Measurements from ENCODE around the gene CCDC68.

Gene CCDC68

GRCh38 chr18:54880395-54881105 lies 78.7 kb downstream of the CCDC68 start:
- H3K36me3 ChIP-seq (ENCODE audit: control insufficient read depth, insufficient read depth, low read length), result no peaks in the 10 kb centered on the region
- H3K27ac ChIP-seq (ENCODE audit: insufficient read depth, low read length, poor library complexity, severe bottlenecking), result no peak overlapping the region
- no peak for DNase-seq
- no peaks in the 10 kb centered on the region for H3K27me3 ChIP-seq (replicated peaks; ENCODE audit: control insufficient read depth, insufficient read depth, low read length, poor library complexity, severe bottlenecking)
- no peaks in the 10 kb centered on the region for H3K4me1 ChIP-seq (ENCODE audit: control insufficient read depth, insufficient read depth, low read length, poor library complexity, severe bottlenecking)
- no peak overlapping the region for H3K4me3 ChIP-seq (ENCODE audit: insufficient read depth, low read depth, low read length, poor library complexity, severe bottlenecking)
- H3K9me3 ChIP-seq (ENCODE audit: control insufficient read depth, low read length), result no peaks in the 10 kb centered on the region

DNA sequence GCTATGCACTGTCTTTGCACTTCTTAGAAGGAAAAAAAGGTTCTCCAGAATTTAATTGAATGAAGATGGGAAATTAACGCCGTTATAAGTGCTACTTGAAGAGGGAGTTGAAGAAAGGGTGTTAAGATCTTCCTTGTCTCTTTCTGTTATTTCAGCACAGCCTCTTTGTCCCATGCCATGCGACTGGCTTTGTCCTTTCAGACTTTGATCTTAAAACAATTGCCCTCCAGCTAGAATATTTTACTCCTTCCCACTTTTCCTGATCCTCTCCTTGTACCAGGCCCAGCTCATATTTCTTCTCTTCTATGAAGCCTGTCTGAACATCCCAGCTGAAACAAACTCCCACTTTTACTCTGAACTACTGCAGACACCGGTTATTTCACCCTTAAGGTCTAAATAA lies 79.6 kb downstream of the CCDC68 start:
- H3K4me1 ChIP-seq (ENCODE audit: control insufficient read depth, insufficient read depth, low read length, poor library complexity, severe bottlenecking), result no peaks in the 10 kb centered on the region
- no peaks in the 10 kb centered on the region for H3K9me3 ChIP-seq (ENCODE audit: control insufficient read depth, low read length)
- H3K36me3 ChIP-seq (ENCODE audit: control insufficient read depth, insufficient read depth, low read length), result no peaks in the 10 kb centered on the region
- H3K4me3 ChIP-seq (ENCODE audit: insufficient read depth, low read depth, low read length, poor library complexity, severe bottlenecking), result no peak overlapping the region
- H3K27ac ChIP-seq (ENCODE audit: insufficient read depth, low read length, poor library complexity, severe bottlenecking), result no peak overlapping the region
- no peak for DNase-seq
- no peaks in the 10 kb centered on the region for H3K27me3 ChIP-seq (replicated peaks; ENCODE audit: control insufficient read depth, insufficient read depth, low read length, poor library complexity, severe bottlenecking)

- Histone ChIP-seq H3K4me3 (ENCODE audit: insufficient read depth, low read depth, low read length, poor library complexity, severe bottlenecking) (no peak overlapping the region), H3K36me3 (ENCODE audit: control insufficient read depth, insufficient read depth, low read length) (no peaks in the 10 kb centered on the region), H3K27me3 (replicated peaks; ENCODE audit: control insufficient read depth, insufficient read depth, low read length, poor library complexity, severe bottlenecking) (no peaks in the 10 kb centered on the region), H3K9me3 (ENCODE audit: control insufficient read depth, low read length) (no peaks in the 10 kb centered on the region), H3K4me1 (ENCODE audit: control insufficient read depth, insufficient read depth, low read length, poor library complexity, severe bottlenecking) (no peaks in the 10 kb centered on the region), H3K27ac (ENCODE audit: insufficient read depth, low read length, poor library complexity, severe bottlenecking) (no peak overlapping the region)
- DNase-seq, result no peak
Measured at GRCh38 chr18:54878659-54879358, 80.5 kb downstream of the CCDC68 start.

DNA sequence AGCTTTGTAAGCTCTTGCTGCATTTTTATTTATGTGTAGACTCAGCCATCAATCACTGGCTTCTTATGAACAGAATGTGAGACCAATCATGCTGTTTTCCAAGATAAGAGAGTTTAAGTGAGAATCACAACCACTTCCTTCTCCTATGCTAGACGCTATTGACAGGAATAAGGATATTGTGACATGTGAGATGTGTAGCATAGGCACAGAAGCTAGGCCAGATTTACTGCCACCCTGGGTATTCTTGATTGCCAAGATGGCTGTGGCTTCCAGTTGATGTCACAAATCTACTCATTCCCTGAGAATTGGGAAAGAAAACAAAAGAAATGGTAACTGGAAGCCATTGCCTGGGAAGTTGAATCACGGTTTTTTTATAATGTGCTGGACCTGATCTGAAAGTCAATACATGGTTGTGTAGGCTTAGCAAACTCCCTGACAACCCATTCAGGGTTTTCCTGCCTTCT lies 81.1 kb downstream of the CCDC68 start:
- Histone ChIP-seq H3K27me3 (replicated peaks; ENCODE audit: control insufficient read depth, insufficient read depth, low read length, poor library complexity, severe bottlenecking) (no peaks in the 10 kb centered on the region), H3K9me3 (ENCODE audit: control insufficient read depth, low read length) (no peaks in the 10 kb centered on the region), H3K4me3 (ENCODE audit: insufficient read depth, low read depth, low read length, poor library complexity, severe bottlenecking) (no peak overlapping the region), H3K4me1 (ENCODE audit: control insufficient read depth, insufficient read depth, low read length, poor library complexity, severe bottlenecking) (no peaks in the 10 kb centered on the region), H3K36me3 (ENCODE audit: control insufficient read depth, insufficient read depth, low read length) (no peaks in the 10 kb centered on the region), H3K27ac (ENCODE audit: insufficient read depth, low read length, poor library complexity, severe bottlenecking) (no peak overlapping the region)
- no peak for DNase-seq

DNA sequence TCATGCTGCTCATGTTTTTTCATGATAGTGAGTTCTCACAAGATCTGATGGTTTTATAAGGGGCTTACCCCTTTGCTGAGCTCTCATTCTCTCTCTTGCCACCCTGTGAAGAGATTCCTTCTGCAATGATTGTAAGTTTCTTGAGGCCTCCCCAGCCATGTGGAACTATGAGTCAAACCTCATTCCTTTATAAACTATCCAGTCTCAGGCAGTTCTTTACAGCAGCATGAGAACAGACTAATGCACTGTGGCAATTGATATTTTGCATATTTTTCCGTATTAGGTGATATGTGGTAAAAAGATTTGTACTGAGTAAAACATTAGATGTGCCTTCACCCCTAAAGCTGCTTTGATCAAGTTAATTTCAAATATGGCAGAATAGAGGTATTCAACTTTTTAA lies 82.2 kb downstream of the CCDC68 start:
- no peak overlapping the region for H3K27ac ChIP-seq (ENCODE audit: insufficient read depth, low read length, poor library complexity, severe bottlenecking)
- H3K36me3 ChIP-seq (ENCODE audit: control insufficient read depth, insufficient read depth, low read length), result no peaks in the 10 kb centered on the region
- DNase-seq, result no peak
- no peaks in the 10 kb centered on the region for H3K4me1 ChIP-seq (ENCODE audit: control insufficient read depth, insufficient read depth, low read length, poor library complexity, severe bottlenecking)
- no peaks in the 10 kb centered on the region for H3K27me3 ChIP-seq (replicated peaks; ENCODE audit: control insufficient read depth, insufficient read depth, low read length, poor library complexity, severe bottlenecking)
- H3K4me3 ChIP-seq (ENCODE audit: insufficient read depth, low read depth, low read length, poor library complexity, severe bottlenecking), result no peak overlapping the region
- H3K9me3 ChIP-seq (ENCODE audit: control insufficient read depth, low read length), result no peaks in the 10 kb centered on the region

- no peaks in the 10 kb centered on the region for H3K9me3 ChIP-seq (ENCODE audit: control insufficient read depth, low read length)
- no peaks in the 10 kb centered on the region for H3K4me1 ChIP-seq (ENCODE audit: control insufficient read depth, insufficient read depth, low read length, poor library complexity, severe bottlenecking)
- no peak for DNase-seq
- no peak overlapping the region for H3K27ac ChIP-seq (ENCODE audit: insufficient read depth, low read length, poor library complexity, severe bottlenecking)
- no peaks in the 10 kb centered on the region for H3K27me3 ChIP-seq (replicated peaks; ENCODE audit: control insufficient read depth, insufficient read depth, low read length, poor library complexity, severe bottlenecking)
- H3K36me3 ChIP-seq (ENCODE audit: control insufficient read depth, insufficient read depth, low read length), result no peaks in the 10 kb centered on the region
- H3K4me3 ChIP-seq (ENCODE audit: insufficient read depth, low read depth, low read length, poor library complexity, severe bottlenecking), result no peak overlapping the region
Measured at GRCh38 chr18:54875063-54875462, 84.2 kb downstream of the CCDC68 start.

DNA sequence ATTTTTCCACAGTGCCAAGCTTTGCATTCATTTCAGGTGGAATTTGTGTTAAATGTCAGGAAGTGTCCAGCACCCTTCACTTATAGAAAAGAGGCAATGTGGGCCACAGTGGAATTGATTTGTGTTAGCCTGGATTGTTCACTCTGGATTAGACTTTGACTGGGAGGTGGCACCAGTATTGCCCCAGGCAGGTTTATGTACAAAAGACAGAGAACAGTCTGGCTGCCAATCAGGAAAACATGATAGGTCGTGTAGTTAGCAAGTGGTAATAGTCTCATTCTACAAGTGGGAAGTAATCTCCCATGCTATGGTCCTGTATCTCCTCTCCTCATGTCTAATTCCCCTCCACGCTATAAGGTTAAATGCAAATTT lies 85.4 kb downstream of the CCDC68 start:
- Histone ChIP-seq H3K9me3 (ENCODE audit: control insufficient read depth, low read length) (no peaks in the 10 kb centered on the region), H3K27ac (ENCODE audit: insufficient read depth, low read length, poor library complexity, severe bottlenecking) (no peak overlapping the region), H3K36me3 (ENCODE audit: control insufficient read depth, insufficient read depth, low read length) (no peaks in the 10 kb centered on the region), H3K4me1 (ENCODE audit: control insufficient read depth, insufficient read depth, low read length, poor library complexity, severe bottlenecking) (no peaks in the 10 kb centered on the region), H3K27me3 (replicated peaks; ENCODE audit: control insufficient read depth, insufficient read depth, low read length, poor library complexity, severe bottlenecking) (no peaks in the 10 kb centered on the region), H3K4me3 (ENCODE audit: insufficient read depth, low read depth, low read length, poor library complexity, severe bottlenecking) (no peak overlapping the region)
- no peak for DNase-seq

- Histone ChIP-seq H3K4me1 (ENCODE audit: control insufficient read depth, insufficient read depth, low read length, poor library complexity, severe bottlenecking) (no peaks in the 10 kb centered on the region), H3K9me3 (ENCODE audit: control insufficient read depth, low read length) (no peaks in the 10 kb centered on the region), H3K36me3 (ENCODE audit: control insufficient read depth, insufficient read depth, low read length) (no peaks in the 10 kb centered on the region), H3K27me3 (replicated peaks; ENCODE audit: control insufficient read depth, insufficient read depth, low read length, poor library complexity, severe bottlenecking) (no peaks in the 10 kb centered on the region), H3K27ac (ENCODE audit: insufficient read depth, low read length, poor library complexity, severe bottlenecking) (no peak overlapping the region), H3K4me3 (ENCODE audit: insufficient read depth, low read depth, low read length, poor library complexity, severe bottlenecking) (no peak overlapping the region)
- DNase-seq, result no peak
Measured at GRCh38 chr18:54872681-54873080, 86.6 kb downstream of the CCDC68 start.

GRCh38 chr18:54871231-54871630 lies 88.0 kb downstream of the CCDC68 start:
- DNase-seq, result no peak
- Histone ChIP-seq H3K4me1 (ENCODE audit: control insufficient read depth, insufficient read depth, low read length, poor library complexity, severe bottlenecking) (no peaks in the 10 kb centered on the region), H3K27me3 (replicated peaks; ENCODE audit: control insufficient read depth, insufficient read depth, low read length, poor library complexity, severe bottlenecking) (no peaks in the 10 kb centered on the region), H3K9me3 (ENCODE audit: control insufficient read depth, low read length) (no peaks in the 10 kb centered on the region), H3K4me3 (ENCODE audit: insufficient read depth, low read depth, low read length, poor library complexity, severe bottlenecking) (no peak overlapping the region), H3K36me3 (ENCODE audit: control insufficient read depth, insufficient read depth, low read length) (no peaks in the 10 kb centered on the region), H3K27ac (ENCODE audit: insufficient read depth, low read length, poor library complexity, severe bottlenecking) (no peak overlapping the region)

DNA sequence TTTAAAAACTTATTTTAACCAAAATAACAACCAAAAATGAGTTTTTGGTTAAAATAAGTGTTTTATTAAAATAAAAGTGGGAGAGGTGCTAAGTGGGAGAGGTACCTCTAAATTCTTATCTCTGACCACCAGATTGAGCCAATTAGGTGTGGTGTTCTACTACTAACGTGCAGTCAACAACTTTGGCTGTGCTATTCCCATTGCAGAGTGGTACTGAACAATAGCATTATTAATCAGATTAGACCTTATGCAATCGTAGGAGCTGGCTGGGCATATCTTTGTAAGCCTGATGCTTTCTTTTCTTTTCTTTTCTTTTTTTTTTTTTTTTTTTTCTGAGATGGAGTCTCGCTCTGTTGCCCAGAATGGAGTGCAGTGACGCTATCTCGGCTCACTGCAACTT lies 92.1 kb downstream of the CCDC68 start:
- Histone ChIP-seq H3K27ac (ENCODE audit: insufficient read depth, low read length, poor library complexity, severe bottlenecking) (no peak overlapping the region), H3K4me1 (ENCODE audit: control insufficient read depth, insufficient read depth, low read length, poor library complexity, severe bottlenecking) (no peaks in the 10 kb centered on the region), H3K9me3 (ENCODE audit: control insufficient read depth, low read length) (no peaks in the 10 kb centered on the region), H3K4me3 (ENCODE audit: insufficient read depth, low read depth, low read length, poor library complexity, severe bottlenecking) (no peak overlapping the region), H3K27me3 (replicated peaks; ENCODE audit: control insufficient read depth, insufficient read depth, low read length, poor library complexity, severe bottlenecking) (no peaks in the 10 kb centered on the region), H3K36me3 (ENCODE audit: control insufficient read depth, insufficient read depth, low read length) (no peaks in the 10 kb centered on the region)
- no peak for DNase-seq

Data from effector memory CD4-positive, alpha-beta T cell (primary cell).